HUES6 (cell line): Measurements from ENCODE around the gene SPRY4.
"Not testable (repeated sequence)": the region's sequence is repeated elsewhere in the genome, so short reads cannot be mapped to it uniquely, and the experiment has no call there.

ENCODE experiments used
- H3K27ac ChIP-seq: 2 replicates; pipeline ENCODE4 v1.7.0; 2013; ENCODE audit warnings: low read depth, mild to moderate bottlenecking, low read length, inconsistent platforms
- H3K27me3 ChIP-seq: 2 replicates; pipeline ENCODE4 v1.6.1; 2013; ENCODE audit warnings: low read length; ENCODE audit not compliant: control insufficient read depth, insufficient read depth
- H3K36me3 ChIP-seq: 2 replicates; pipeline ENCODE4 v1.6.1; 2013; ENCODE audit warnings: low read length; ENCODE audit not compliant: control insufficient read depth, insufficient read depth
- H3K4me1 ChIP-seq: 2 replicates; pipeline ENCODE4 v1.6.1; 2013; ENCODE audit warnings: low read length; ENCODE audit not compliant: control insufficient read depth, insufficient read depth
- H3K4me3 ChIP-seq: 2 replicates; pipeline ENCODE4 v1.5.1; 2013; ENCODE audit warnings: low read depth, low read length
- H3K9ac ChIP-seq: one replicate; pipeline ENCODE4 v1.6.1; 2013; ENCODE audit warnings: mild to moderate bottlenecking, low read length
- H3K9me3 ChIP-seq: 2 replicates; pipeline ENCODE4 v1.6.1; 2013; ENCODE audit warnings: low read depth, low read length; ENCODE audit not compliant: control insufficient read depth, insufficient read depth

The SPRY4 gene

DNA sequence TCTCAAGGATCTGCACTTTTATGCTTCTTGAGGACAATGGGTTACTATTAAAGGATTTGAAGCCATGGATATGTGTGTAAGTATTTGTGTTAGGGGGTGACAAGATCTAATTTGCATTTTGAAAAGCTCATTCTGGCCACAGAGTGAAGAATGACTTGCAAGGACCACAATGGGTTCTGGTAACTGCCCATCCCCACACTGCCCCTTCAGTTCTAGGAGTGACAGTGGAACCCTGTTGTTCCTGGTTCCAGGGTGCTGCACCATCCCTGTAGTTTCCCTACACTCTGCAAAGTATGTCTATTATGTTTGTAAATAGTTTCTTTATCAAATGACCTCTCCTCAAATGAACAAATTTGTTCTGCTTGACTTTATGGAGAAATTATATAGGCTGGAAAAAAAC lies 9.7 kb upstream of the SPRY4 start:
- no peak overlapping the region for H3K4me3 ChIP-seq
- no peaks in the 10 kb centered on the region for H3K9me3 ChIP-seq
- H3K9ac ChIP-seq: no peak overlapping the region
- H3K36me3 ChIP-seq: peaks cover 2% of the 10 kb centered on the region; the same call in 1 of the 2 replicates
- no peak overlapping the region for H3K27ac ChIP-seq
- peaks cover 6% of the 10 kb centered on the region; the same call in 1 of the 2 replicates for H3K4me1 ChIP-seq
- H3K27me3 ChIP-seq: no peaks in the 10 kb centered on the region

DNA sequence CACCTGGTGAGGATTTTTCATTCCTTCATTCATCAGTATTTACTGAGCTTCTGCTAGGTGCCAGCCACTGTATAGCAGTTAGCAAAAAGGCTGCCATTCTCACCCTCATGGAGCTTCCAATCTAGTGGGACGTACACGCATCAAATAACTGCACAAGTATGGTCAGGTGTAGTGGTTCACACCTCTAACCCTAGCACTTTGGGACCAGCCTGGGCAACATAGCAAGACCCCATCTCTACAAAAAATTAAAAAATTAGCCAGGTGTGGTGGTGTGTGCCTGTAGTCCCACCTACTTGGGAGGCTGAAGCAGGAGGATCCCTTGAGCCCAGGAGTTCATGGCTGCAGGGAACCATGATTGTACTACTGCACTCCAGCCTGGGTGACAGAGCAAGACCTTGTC lies 8.9 kb upstream of the SPRY4 start:
- H3K4me1 ChIP-seq, H3K9me3 ChIP-seq: not testable (repeated sequence)

DNA sequence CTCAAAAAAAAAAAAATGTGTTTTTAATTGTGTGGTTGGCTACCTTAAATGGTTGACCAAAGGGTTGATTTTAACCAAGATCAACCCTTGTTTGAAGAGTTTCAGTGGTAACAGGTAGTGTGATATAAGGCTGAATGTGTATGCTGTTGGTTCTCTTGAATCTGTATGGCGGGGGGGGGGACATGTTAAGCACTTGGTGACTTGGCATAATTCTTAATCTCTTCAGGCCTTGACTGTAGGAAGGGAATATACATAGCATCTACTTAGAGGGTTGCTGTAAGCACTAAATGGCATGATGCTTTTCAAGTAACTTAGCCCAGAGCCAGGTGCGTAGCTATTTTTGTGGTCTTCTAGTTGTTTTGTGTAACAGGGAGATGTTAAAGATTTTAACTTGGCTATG lies 5.6 kb upstream of the SPRY4 start:
- Histone ChIP-seq H3K36me3 (no peaks in the 10 kb centered on the region), H3K4me1 (peaks cover 30% of the 10 kb centered on the region), H3K27ac (no peak overlapping the region)

More for the DNA sequence above, 8.9 kb upstream of the SPRY4 start:
- H3K4me3 ChIP-seq, H3K9ac ChIP-seq, H3K27me3 ChIP-seq, H3K36me3 ChIP-seq, H3K27ac ChIP-seq: not testable (repeated sequence)

DNA sequence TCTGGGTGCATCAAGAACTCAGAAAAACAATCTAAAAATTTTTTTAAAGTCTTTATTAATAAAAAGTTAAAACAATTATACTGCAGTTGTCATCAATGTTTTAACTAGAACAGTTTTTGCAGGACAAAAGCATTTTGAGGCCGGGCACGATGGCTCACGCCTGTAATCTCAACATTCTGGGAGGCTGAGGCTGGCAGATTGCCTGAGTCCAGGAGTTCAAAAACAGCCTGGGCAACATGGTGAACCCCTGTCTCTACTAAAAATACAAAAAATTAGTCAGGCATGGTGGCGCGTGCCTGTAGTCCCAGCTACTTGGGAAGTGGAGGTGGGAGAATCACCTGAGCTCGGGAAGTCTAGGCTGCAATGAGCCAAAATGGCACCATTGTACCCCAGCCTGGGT lies 5.2 kb upstream of the SPRY4 start:
- Histone ChIP-seq H3K9ac (no peak overlapping the region), H3K4me1 (peaks cover 30% of the 10 kb centered on the region), H3K36me3 (no peaks in the 10 kb centered on the region), H3K27me3 (no peaks in the 10 kb centered on the region), H3K9me3 (no peaks in the 10 kb centered on the region), H3K27ac (no peak overlapping the region), H3K4me3 (no peak overlapping the region)

More for the DNA sequence above, 5.6 kb upstream of the SPRY4 start:
- Histone ChIP-seq H3K4me3 (no peak overlapping the region), H3K27me3 (no peaks in the 10 kb centered on the region), H3K9ac (no peak overlapping the region), H3K9me3 (no peaks in the 10 kb centered on the region)

DNA sequence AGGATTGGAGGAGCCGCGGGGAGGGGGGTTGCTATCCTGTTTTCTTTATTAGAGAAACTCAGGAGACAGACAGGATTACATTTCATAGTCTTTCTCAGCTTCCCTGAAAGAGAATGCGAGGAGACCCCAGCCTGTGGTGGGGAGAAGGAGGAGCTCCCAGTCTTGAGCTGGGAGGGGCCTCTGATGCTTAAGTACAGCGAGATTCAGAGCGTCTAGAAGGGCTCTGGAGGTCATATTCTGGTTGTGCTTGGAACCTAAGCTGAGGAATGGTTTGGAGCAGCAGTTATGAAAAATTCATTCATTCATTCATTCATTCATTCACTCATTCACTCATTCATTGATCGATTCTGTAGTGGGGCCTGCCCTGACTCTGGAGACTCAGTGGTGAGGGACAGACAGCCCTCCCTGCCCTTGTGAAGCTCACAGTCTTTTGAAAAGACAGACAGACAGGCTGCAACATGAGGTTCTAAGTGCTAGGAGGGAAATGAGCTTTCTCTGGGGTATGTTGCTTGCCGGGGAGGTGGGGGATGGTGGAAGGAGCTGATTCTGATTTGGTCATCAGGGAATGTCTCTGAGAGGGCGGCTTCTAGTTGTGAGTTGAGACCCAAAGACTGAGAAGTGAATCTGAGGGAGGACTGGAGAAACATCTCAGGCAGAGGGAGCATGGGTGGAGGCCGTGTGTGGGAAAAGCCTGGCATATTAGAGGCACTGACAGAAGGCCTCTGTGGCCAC lies 2.5 kb upstream of the SPRY4 start:
- H3K27ac ChIP-seq: peak overlapping the region; percentile 99
- peaks cover 24% of the 10 kb centered on the region for H3K4me1 ChIP-seq
- no peaks in the 10 kb centered on the region for H3K27me3 ChIP-seq
- H3K9ac ChIP-seq: peak overlapping the region; percentile 99
- peaks cover 19% of the 10 kb centered on the region for H3K36me3 ChIP-seq
- no peaks in the 10 kb centered on the region for H3K9me3 ChIP-seq
- H3K4me3 ChIP-seq: peak overlapping the region; percentile 90

DNA sequence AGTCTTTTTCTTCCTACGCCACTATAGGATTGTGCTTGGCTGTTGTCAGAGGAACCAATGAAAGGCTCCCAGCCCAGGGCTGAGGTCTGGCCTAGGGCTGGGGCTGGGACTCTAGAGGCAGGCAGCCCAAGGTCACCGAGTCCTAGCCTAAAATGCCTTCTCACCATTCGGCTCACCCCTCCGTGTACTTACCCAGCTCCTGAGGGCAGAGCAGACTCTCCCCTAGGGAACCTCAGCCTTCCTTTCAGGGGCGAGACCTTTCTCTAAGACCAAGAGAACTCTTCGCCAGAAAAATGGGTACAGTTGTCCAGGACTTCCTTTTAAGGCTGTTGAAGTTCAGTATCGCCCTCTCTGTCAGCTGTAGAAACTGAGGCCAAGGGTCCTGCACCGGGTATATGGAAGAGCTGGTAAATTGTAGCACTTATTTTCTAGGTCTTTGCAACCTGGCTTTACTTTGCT lies 1.7 kb upstream of the SPRY4 start:
- H3K27ac ChIP-seq: peak overlapping the region; percentile 99
- no peaks in the 10 kb centered on the region for H3K27me3 ChIP-seq
- peaks cover 25% of the 10 kb centered on the region for H3K36me3 ChIP-seq
- H3K4me3 ChIP-seq: peak overlapping the region; percentile 90
- H3K4me1 ChIP-seq: peaks cover 26% of the 10 kb centered on the region
- H3K9ac ChIP-seq: peak overlapping the region; percentile 99
- no peaks in the 10 kb centered on the region for H3K9me3 ChIP-seq

DNA sequence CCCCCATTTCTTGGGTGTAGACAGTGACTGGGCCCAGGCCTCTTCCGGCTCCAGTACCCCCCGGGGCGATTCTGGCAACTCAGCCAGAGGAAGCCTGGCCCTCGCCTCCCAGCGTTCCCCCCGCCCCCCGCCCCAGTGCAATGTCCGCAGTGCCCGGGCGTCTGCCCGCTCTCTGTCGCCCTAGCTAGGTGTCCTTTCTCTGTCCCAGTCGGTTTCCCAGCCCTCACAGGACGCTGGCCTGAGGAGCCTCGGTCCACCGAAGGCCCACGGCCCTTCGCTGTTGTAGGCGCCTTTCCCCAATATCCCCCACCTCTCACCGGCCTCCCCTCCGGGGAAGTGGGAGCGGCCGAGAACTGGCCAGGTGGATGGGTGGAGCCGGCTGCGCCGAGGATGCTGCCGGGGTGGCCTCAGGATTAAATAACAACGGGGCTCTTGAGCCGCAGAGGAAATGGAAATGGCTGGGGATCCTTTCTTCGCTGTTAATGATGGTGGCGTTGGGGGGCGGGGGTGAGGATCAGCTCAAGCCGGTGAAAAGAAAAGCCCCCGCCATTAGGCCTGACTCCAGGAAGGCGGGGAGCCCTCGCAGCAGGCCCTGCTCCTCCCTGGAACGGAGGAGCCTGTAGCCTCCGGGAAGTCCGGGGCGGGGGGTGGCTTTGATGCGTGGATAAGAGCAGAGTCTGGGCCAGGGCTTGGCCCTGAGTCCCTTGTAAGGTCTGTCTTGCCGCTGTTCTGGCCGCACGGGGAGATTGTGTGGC lies 1.1 kb upstream of the SPRY4 start:
- peak overlapping the region; percentile 90 for H3K4me3 ChIP-seq
- peak overlapping the region; percentile 99 for H3K27ac ChIP-seq
- H3K9ac ChIP-seq: peak overlapping the region; percentile 99
- no peaks in the 10 kb centered on the region for H3K9me3 ChIP-seq
- H3K27me3 ChIP-seq: no peaks in the 10 kb centered on the region
- peaks cover 29% of the 10 kb centered on the region for H3K4me1 ChIP-seq
- peaks cover 31% of the 10 kb centered on the region for H3K36me3 ChIP-seq

DNA sequence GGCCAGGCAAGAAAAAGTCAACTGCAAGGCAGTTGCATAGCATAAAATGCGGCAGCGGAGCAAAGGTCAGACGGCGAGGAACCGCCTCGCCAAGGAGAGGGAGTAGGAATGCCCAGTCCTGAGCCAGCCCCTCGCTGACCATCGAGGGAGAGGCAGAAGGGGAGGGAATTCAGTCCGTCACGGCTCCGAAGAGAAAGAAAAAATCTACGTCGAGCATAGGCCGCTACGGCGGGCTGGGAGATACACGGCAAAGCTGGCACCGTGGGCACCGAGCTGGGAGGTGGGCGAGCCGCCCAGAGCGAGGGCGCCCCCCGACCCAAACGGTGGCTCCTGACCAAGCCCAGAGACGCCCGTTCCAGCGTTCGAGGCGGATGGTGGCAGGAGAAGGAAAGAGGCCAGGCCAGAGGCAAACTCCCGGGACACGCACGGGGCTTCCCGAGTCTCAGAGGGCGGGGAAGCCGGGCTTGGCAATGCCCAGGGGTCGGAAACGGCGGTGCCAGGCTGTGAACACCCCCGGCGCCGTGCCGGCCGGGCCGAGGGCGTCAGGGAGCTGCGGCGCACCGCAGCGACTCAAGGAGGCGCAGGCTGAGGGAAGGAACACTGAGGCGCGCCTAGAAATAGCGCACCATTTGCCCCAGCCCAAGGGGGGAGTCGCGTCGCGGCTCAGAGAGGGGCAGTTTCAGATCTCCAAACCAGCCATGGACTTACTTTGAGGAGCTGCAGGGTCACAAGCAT lies 518 bp downstream of the SPRY4 start:
- peak overlapping the region; percentile 99 for H3K9ac ChIP-seq
- peak overlapping the region; percentile 99; the same call in 1 of the 2 replicates for H3K27ac ChIP-seq
- H3K4me1 ChIP-seq: peaks cover 45% of the 10 kb centered on the region
- peaks cover 45% of the 10 kb centered on the region for H3K36me3 ChIP-seq
- no peaks in the 10 kb centered on the region for H3K9me3 ChIP-seq
- H3K4me3 ChIP-seq: peak overlapping the region; percentile 90
- H3K27me3 ChIP-seq: no peaks in the 10 kb centered on the region

DNA sequence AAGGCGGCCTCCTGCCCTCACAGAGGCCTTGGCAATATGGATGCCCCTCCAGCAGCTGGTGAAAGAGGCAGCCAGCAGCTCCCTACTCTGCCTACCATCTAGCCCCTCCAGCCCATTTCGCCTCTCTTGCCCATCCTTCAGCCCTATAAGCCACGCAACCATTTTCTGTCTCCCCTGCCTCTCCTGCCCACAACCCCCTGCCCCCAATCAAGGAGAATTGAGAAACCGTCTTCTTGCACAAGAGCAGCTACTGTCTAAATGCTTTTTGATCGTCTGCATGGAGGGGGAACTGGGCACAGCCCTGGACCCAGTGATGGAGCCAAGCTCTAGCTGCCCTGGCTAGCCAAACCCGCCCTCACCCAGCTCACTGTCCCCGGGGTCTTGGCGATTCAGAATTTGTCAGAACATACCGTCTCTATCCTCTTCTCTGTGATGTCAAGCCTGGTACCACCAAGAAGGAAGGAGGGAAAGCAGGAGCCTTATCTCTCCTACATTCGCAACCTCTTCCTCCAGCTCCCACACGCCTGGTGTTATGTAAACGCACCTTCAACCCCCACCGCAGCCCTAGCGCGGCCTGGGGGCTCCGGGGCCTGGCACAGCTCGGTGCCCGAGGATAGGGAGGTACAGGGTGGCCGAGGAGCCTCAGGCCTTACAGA lies 1.2 kb downstream of the SPRY4 start:
- Histone ChIP-seq H3K4me1 (peaks cover 47% of the 10 kb centered on the region), H3K9me3 (no peaks in the 10 kb centered on the region), H3K27ac (peak overlapping the region; percentile 99; the same call in 1 of the 2 replicates), H3K36me3 (peaks cover 52% of the 10 kb centered on the region), H3K4me3 (peak overlapping the region; percentile 90), H3K27me3 (no peaks in the 10 kb centered on the region), H3K9ac (peak overlapping the region; percentile 99)

DNA sequence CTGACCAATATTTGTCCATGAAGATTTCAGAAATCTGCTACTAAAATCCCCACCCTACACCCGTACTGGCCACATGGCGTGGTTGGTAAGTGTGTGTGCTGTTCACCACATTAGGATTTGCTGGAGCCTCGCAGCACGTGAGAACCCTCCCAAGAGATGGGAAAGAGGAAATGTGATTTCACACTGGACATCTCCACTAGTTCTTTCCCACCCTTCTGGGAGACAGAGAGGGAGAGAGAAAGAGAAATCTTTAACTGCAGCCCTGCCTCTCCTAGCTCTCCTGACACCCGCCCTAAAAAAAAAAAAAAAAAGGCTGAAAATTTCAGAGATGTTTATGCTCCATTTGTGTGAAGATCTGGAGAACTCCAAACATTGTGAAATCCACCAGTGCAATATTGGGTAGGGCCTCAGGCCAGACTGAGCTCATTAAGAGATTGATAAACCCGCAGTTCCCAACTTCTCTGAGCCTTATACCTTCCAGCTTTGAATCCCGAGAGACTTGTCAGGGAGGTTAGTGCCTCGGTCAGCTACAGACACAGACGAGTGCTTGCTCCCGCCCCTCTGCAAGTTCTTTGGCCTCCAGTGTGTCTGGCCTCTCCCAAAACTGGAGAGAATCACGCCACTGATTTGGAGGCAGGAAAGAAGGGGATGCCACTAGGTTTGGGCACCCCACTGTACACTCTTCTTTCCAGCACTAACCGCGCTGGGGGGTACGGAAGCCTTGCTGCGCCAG lies 1.9 kb downstream of the SPRY4 start:
- H3K27ac ChIP-seq: peak overlapping the region; percentile 99; the same call in 1 of the 2 replicates
- no peaks in the 10 kb centered on the region for H3K9me3 ChIP-seq
- peaks cover 49% of the 10 kb centered on the region for H3K4me1 ChIP-seq
- peak overlapping the region; percentile 99 for H3K9ac ChIP-seq
- no peaks in the 10 kb centered on the region for H3K27me3 ChIP-seq
- peaks cover 58% of the 10 kb centered on the region for H3K36me3 ChIP-seq
- H3K4me3 ChIP-seq: peak overlapping the region; percentile 90
